ENCODE results near the gene IFNLR1.

The IFNLR1 gene

GRCh38 chr1:24177161-24177560 is 9.9 kb downstream of the IFNLR1 start:
- no peak for ATAC-seq
- no peak for TF ChIP-seq TOX (CRISPR knock-in tag; IDR thresholded peaks at IDR 0.05; ENCODE audit: borderline replicate concordance)
- TF ChIP-seq, protein P1, sequence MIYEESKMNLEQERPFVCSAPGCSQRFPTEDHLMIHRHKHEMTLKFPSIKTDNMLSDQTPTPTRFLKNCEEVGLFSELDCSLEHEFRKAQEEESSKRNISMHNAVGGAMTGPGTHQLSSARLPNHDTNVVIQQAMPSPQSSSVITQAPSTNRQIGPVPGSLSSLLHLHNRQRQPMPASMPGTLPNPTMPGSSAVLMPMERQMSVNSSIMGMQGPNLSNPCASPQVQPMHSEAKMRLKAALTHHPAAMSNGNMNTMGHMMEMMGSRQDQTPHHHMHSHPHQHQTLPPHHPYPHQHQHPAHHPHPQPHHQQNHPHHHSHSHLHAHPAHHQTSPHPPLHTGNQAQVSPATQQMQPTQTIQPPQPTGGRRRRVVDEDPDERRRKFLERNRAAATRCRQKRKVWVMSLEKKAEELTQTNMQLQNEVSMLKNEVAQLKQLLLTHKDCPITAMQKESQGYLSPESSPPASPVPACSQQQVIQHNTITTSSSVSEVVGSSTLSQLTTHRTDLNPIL (CRISPR knock-in tag; IDR thresholded peaks at IDR 0.05; ENCODE audit: low read depth): no peak
- no peak for TF ChIP-seq ESRRG (CRISPR knock-in tag; IDR thresholded peaks at IDR 0.05)
- no peak for TF ChIP-seq ZC3H10 (CRISPR knock-in tag; IDR thresholded peaks at IDR 0.05)
- TF ChIP-seq ZFP30 (CRISPR knock-in tag; IDR thresholded peaks at IDR 0.05): no peak
- TF ChIP-seq GLIS3 (CRISPR knock-in tag; IDR thresholded peaks at IDR 0.05): no peak
- TF ChIP-seq SNAI2 (CRISPR knock-in tag; IDR thresholded peaks at IDR 0.05): no peak
- no peak for TF ChIP-seq ARNTL (CRISPR knock-in tag; IDR thresholded peaks at IDR 0.05; ENCODE audit: borderline replicate concordance, low read depth)
- TF ChIP-seq CSDC2 (CRISPR knock-in tag; IDR thresholded peaks at IDR 0.05): no peak
- no peak for TF ChIP-seq TCF4 (CRISPR knock-in tag; IDR thresholded peaks at IDR 0.05; ENCODE audit: borderline replicate concordance)
- TF ChIP-seq ZNF565 (CRISPR knock-in tag; conservative IDR thresholded peaks at IDR 0.05; ENCODE audit: low read depth): no peak
- no peak for TF ChIP-seq PPARA (CRISPR knock-in tag; IDR thresholded peaks at IDR 0.05; ENCODE audit: borderline replicate concordance)
- no peak for TF ChIP-seq ZFP3 (CRISPR knock-in tag; IDR thresholded peaks at IDR 0.05)
- TF ChIP-seq, protein P2, sequence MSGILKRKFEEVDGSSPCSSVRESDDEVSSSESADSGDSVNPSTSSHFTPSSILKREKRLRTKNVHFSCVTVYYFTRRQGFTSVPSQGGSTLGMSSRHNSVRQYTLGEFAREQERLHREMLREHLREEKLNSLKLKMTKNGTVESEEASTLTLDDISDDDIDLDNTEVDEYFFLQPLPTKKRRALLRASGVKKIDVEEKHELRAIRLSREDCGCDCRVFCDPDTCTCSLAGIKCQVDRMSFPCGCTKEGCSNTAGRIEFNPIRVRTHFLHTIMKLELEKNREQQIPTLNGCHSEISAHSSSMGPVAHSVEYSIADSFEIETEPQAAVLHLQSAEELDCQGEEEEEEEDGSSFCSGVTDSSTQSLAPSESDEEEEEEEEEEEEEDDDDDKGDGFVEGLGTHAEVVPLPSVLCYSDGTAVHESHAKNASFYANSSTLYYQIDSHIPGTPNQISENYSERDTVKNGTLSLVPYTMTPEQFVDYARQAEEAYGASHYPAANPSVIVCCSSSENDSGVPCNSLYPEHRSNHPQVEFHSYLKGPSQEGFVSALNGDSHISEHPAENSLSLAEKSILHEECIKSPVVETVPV (CRISPR knock-in tag; IDR thresholded peaks at IDR 0.05): no peak
- TF ChIP-seq PATZ1 (CRISPR knock-in tag; IDR thresholded peaks at IDR 0.05; ENCODE audit: borderline replicate concordance): no peak
- TF ChIP-seq RARB (CRISPR knock-in tag; IDR thresholded peaks at IDR 0.05): no peak
- no peak for TF ChIP-seq ZNF8 (CRISPR knock-in tag; IDR thresholded peaks at IDR 0.05)
- TF ChIP-seq BACH2 (CRISPR knock-in tag; IDR thresholded peaks at IDR 0.05; ENCODE audit: borderline replicate concordance): no peak

GRCh38 chr1:24175033-24175755 is 11.9 kb downstream of the IFNLR1 start:
- ATAC-seq: no peak
- TF ChIP-seq, protein P2 (CRISPR knock-in tag; IDR thresholded peaks at IDR 0.05): no peak
- TF ChIP-seq SNAI2 (CRISPR knock-in tag; IDR thresholded peaks at IDR 0.05): no peak
- no peak for TF ChIP-seq ZC3H10 (CRISPR knock-in tag; IDR thresholded peaks at IDR 0.05)
- no peak for TF ChIP-seq ESRRG (CRISPR knock-in tag; IDR thresholded peaks at IDR 0.05)
- no peak for TF ChIP-seq PATZ1 (CRISPR knock-in tag; IDR thresholded peaks at IDR 0.05; ENCODE audit: borderline replicate concordance)

DNA sequence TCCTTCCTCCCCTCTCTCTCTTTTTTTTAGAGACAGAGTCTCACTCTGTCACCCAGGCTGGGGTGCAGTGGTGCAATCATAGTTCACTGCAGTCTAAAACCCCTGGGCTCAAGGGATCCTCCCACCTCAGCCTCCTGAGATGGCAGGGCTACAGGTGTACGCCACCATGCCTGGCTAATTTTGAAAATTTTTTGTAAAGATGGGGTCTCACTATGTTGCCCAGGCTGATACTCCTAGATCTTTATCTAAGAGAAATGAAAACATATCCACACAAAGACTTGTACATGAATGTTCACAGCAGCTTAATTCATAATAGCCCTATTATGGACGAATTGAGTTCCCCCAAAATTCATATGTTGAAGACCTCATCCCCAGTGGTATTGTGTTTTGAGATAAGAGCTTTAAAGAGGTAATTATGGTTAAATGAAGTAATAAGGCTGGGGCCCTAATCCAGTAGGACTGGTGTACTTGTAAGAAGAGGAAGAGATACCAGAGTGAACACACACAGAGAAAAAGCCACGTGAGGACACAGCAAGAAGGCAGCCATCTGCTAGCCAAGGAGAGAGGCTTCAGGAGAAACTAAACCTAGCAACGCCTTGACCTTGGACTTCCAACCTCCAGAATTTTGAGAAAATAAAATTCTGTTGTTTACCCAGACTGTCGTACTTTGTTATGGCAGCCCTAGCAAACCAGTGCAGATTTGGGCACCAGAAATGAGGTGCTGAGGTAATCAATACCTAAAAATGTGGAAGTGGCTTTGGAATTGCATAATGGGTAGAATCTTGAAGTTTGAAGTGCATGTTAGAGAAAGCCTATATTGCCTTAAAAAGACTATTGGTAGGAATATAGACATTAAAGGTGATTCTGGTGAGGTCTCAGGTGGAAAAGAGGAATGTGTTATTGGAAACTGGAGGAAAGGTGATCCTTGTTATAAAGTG is 13.2 kb downstream of the IFNLR1 start:
- no peak for ATAC-seq
- TF ChIP-seq ZNF565 (CRISPR knock-in tag; conservative IDR thresholded peaks at IDR 0.05; ENCODE audit: low read depth): no peak
- TF ChIP-seq ZNF70 (CRISPR knock-in tag; IDR thresholded peaks at IDR 0.05): no peak
- TF ChIP-seq GLIS3 (CRISPR knock-in tag; IDR thresholded peaks at IDR 0.05): no peak
- TF ChIP-seq, protein P1 (CRISPR knock-in tag; IDR thresholded peaks at IDR 0.05; ENCODE audit: low read depth): no peak
- no peak for TF ChIP-seq ARNTL (CRISPR knock-in tag; IDR thresholded peaks at IDR 0.05; ENCODE audit: borderline replicate concordance, low read depth)
- TF ChIP-seq, protein P3, sequence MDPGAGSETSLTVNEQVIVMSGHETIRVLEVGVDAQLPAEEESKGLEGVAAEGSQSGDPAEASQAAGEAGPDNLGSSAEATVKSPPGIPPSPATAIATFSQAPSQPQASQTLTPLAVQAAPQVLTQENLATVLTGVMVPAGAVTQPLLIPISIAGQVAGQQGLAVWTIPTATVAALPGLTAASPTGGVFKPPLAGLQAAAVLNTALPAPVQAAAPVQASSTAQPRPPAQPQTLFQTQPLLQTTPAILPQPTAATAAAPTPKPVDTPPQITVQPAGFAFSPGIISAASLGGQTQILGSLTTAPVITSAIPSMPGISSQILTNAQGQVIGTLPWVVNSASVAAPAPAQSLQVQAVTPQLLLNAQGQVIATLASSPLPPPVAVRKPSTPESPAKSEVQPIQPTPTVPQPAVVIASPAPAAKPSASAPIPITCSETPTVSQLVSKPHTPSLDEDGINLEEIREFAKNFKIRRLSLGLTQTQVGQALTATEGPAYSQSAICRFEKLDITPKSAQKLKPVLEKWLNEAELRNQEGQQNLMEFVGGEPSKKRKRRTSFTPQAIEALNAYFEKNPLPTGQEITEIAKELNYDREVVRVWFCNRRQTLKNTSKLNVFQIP (CRISPR knock-in tag; IDR thresholded peaks at IDR 0.05; ENCODE audit: borderline replicate concordance, low read depth): no peak
- no peak for TF ChIP-seq TCF4 (CRISPR knock-in tag; IDR thresholded peaks at IDR 0.05; ENCODE audit: borderline replicate concordance)
- TF ChIP-seq, protein P2 (CRISPR knock-in tag; IDR thresholded peaks at IDR 0.05): no peak
- no peak for TF ChIP-seq ZC3H10 (CRISPR knock-in tag; IDR thresholded peaks at IDR 0.05)

Measured in SK-N-SH treated with all-trans-retinoic acid at 6 μM for 48 hours (cell line).